Measurements from ENCODE around the gene OR5J2. TPM values are rescaled to one million over a fixed set of nuclear protein-coding genes. Genes with fewer than 3 reads are reported as not detected.

The OR5J2 gene
- polyA plus RNA-seq, 1 of the 3 experiments (the other 2 are of a cell fraction), result not detected

- H3F3A ChIP-seq (replicated peaks; ENCODE audit: insufficient read depth), result no peaks in the 10 kb centered on the region
- ChIA-PET CTCF (no interaction called here), POLR2A (no interaction called here)
- H3K9me2 ChIP-seq, result no peaks in the 10 kb centered on the region
- no peak overlapping the region for H3K27ac ChIP-seq (ENCODE audit: low read depth in 2 of 2, low read length in 1 of 2)
- H3K9ac ChIP-seq, result no peak overlapping the region
- DNase-seq, result no peak
- no peak overlapping the region for H3K4me2 ChIP-seq
- H3K79me2 ChIP-seq (ENCODE audit: insufficient read depth), result no peaks in the 10 kb centered on the region
- no peaks in the 10 kb centered on the region for H3K36me3 ChIP-seq (replicated peaks in 1 of 2; ENCODE audit: control insufficient read depth in 1 of 2, insufficient read depth in 2 of 2, low read length in 1 of 2)
- no peaks in the 10 kb centered on the region for H3K27me3 ChIP-seq (ENCODE audit: insufficient read depth)
- H4K20me1 ChIP-seq (ENCODE audit: insufficient read depth), result no peaks in the 10 kb centered on the region
- H3K9me3 ChIP-seq, result no peaks in the 10 kb centered on the region
- under 1% methylated on average over 3 of the region's 3 CpGs for WGBS (ENCODE audit: low lambda C conversion rate)
- no peak for TF ChIP-seq RAD21 (IDR thresholded peaks at IDR 0.05; ENCODE audit: low read length)
- TF ChIP-seq SMC3 (IDR thresholded peaks at IDR 0.05; ENCODE audit: low read depth, low read length), result no peak
- no peak for TF ChIP-seq EP300 (IDR thresholded peaks at IDR 0.05; ENCODE audit: borderline replicate concordance in 1 of 2, low read depth in 1 of 2, low read length in 1 of 2)
- TF ChIP-seq ZBTB33 (IDR thresholded peaks at IDR 0.05; ENCODE audit: borderline replicate concordance, low read depth), result no peak
- TF ChIP-seq IRF3 (IDR thresholded peaks at IDR 0.05; ENCODE audit: low read depth, low read length), result no peak
- TF ChIP-seq USF1 (IDR thresholded peaks at IDR 0.05; ENCODE audit: borderline replicate concordance, low read depth), result no peak
- no peak for TF ChIP-seq TAF1 (IDR thresholded peaks at IDR 0.05; ENCODE audit: borderline replicate concordance, low read depth, low read length)
- H3K4me1 ChIP-seq (ENCODE audit: control insufficient read depth in 1 of 2, insufficient read depth in 2 of 2, low read depth in 1 of 2, low read length in 1 of 2), result no peaks in the 10 kb centered on the region
- H3K4me3 ChIP-seq (ENCODE audit: low read depth in 2 of 2, low read length in 1 of 2), result no peak overlapping the region
- no peak overlapping the region for H2AFZ ChIP-seq (ENCODE audit: low read depth)
Measured at GRCh38 chr11:56172256-56172830, 4.1 kb upstream of the OR5J2 start.

- Histone ChIP-seq H2AFZ (ENCODE audit: low read depth) (no peak overlapping the region), H3K9me2 (no peaks in the 10 kb centered on the region), H4K20me1 (ENCODE audit: insufficient read depth) (no peaks in the 10 kb centered on the region), H3K4me1 (ENCODE audit: control insufficient read depth in 1 of 2, insufficient read depth in 2 of 2, low read depth in 1 of 2, low read length in 1 of 2) (no peaks in the 10 kb centered on the region), H3F3A (replicated peaks; ENCODE audit: insufficient read depth) (no peaks in the 10 kb centered on the region), H3K4me3 (ENCODE audit: low read depth in 2 of 2, low read length in 1 of 2) (no peak overlapping the region), H3K36me3 (replicated peaks in 1 of 2; ENCODE audit: control insufficient read depth in 1 of 2, insufficient read depth in 2 of 2, low read length in 1 of 2) (no peaks in the 10 kb centered on the region), H3K9ac (no peak overlapping the region), H3K79me2 (ENCODE audit: insufficient read depth) (no peaks in the 10 kb centered on the region), H3K27me3 (ENCODE audit: insufficient read depth) (no peaks in the 10 kb centered on the region), H3K4me2 (no peak overlapping the region), H3K9me3 (0 out of 2 replicates have a peak, but pooled peaks cover 3% of the 10 kb centered on the region), H3K27ac (ENCODE audit: low read depth in 2 of 2, low read length in 1 of 2) (no peak overlapping the region)
- ChIA-PET POLR2A (no interaction called here), CTCF (no interaction called here)
- no peak for DNase-seq
- TF ChIP-seq PBX3 (IDR thresholded peaks at IDR 0.05), result no peak
- TF ChIP-seq SIN3A (IDR thresholded peaks at IDR 0.05; ENCODE audit: borderline replicate concordance, low read depth, low read length), result no peak
- TF ChIP-seq NRF1 (IDR thresholded peaks at IDR 0.05; ENCODE audit: low read depth, low read length), result no peak
- no peak for TF ChIP-seq EP300 (IDR thresholded peaks at IDR 0.05; ENCODE audit: borderline replicate concordance in 1 of 2, low read depth in 1 of 2, low read length in 1 of 2)
- TF ChIP-seq RXRA (IDR thresholded peaks at IDR 0.05; ENCODE audit: borderline replicate concordance, low read depth), result no peak
- no peak for TF ChIP-seq SMC3 (IDR thresholded peaks at IDR 0.05; ENCODE audit: low read depth, low read length)
Measured at GRCh38 chr11:56183459-56183858, 7.0 kb downstream of the OR5J2 start.

Data from SK-N-SH (cell line).